SK-N-SH (cell line): ENCODE results near the gene FTCD. TPM values are rescaled to one million over a fixed set of nuclear protein-coding genes. Genes with fewer than 3 reads are reported as not detected.
A peak's percentile ranks its signal among the peaks of the same experiment; 100 is the strongest.

Experiments
- CTCF ChIA-PET: fragments of 300-600, 350-600 bp; formaldehyde crosslinking; extraction: SDS; loops from one replicate; lab custom pipeline; 2021; lab: Yijun Ruan, JAX
- POLR2A ChIA-PET: fragments of 350-600 bp; sonication (Branson Sonifier 250); formaldehyde crosslinking; extraction: SDS; loops from one replicate; lab custom pipeline; 2020; ENCODE audit warnings: antibody characterized with exemption, inconsistent platforms; lab: Yijun Ruan, JAX
- DNase-seq: peaks from one replicate; pipeline ENCODE4 v3.0.0; 2012
- H2AFZ ChIP-seq: fragments of 200-600 bp; sonication (generic); 2 replicates; pipeline ENCODE4 v1.8.1; 2016; ENCODE audit warnings: antibody characterized with exemption, mild to moderate bottlenecking, low read depth
- H3F3A ChIP-seq: fragments of 200-600 bp; sonication (generic); replicated peaks from 2 replicates; pipeline ENCODE3; 2016; ENCODE audit warnings: antibody characterized with exemption, mild to moderate bottlenecking; ENCODE audit not compliant: insufficient read depth
- H3K27ac ChIP-seq, 2 experiments: fragments of 200-500 bp in 1 of 2; fragments of 200-600 bp in 1 of 2; sonication (Bioruptor generic) in 1 of 2; sonication (generic), shearing (Covaris generic) in 1 of 2; 2 replicates each; pipeline versions ENCODE4 v1.5.1 to v1.6.1; 2014 to 2016; ENCODE audit warnings: low read depth in 2 of 2, inconsistent platforms in 1 of 2, low read length in 1 of 2, mild to moderate bottlenecking in 1 of 2, mixed read lengths in 1 of 2
- H3K27me3 ChIP-seq: fragments of 200-600 bp; sonication (generic), shearing (Covaris generic); 2 replicates; pipeline ENCODE4 v1.6.1; 2016; ENCODE audit warnings: mixed run types; ENCODE audit not compliant: insufficient read depth
- H3K36me3 ChIP-seq, 2 experiments: fragments of 200-500 bp in 1 of 2; fragments of 200-600 bp in 1 of 2; sonication (Bioruptor generic) in 1 of 2; sonication (generic) in 1 of 2; replicated peaks in 1 of 2; 2 replicates each; pipeline versions ENCODE3 to v1.5.1; 2014 to 2016; ENCODE audit warnings: low read length in 1 of 2, mild to moderate bottlenecking in 1 of 2; ENCODE audit not compliant: insufficient read depth in 2 of 2, control insufficient read depth in 1 of 2
- H3K4me1 ChIP-seq, 2 experiments: fragments of 200-500 bp in 1 of 2; fragments of 200-600 bp in 1 of 2; sonication (Bioruptor generic) in 1 of 2; sonication (generic), shearing (Covaris generic) in 1 of 2; 2 replicates each; pipeline versions ENCODE4 v1.5.1 to v1.6.1; 2014 to 2016; ENCODE audit warnings: low read depth in 1 of 2, low read length in 1 of 2, mixed run types in 1 of 2; ENCODE audit not compliant: insufficient read depth in 2 of 2, control insufficient read depth in 1 of 2
- H3K4me2 ChIP-seq: fragments of 200-600 bp; sonication (generic), shearing (Covaris generic); 2 replicates; pipeline ENCODE4 v1.6.1; 2017; ENCODE audit warnings: mixed run types
- H3K4me3 ChIP-seq, 2 experiments: fragments of 200-500 bp in 1 of 2; fragments of 200-600 bp in 1 of 2; sonication (Bioruptor generic) in 1 of 2; sonication (generic), shearing (Covaris generic) in 1 of 2; 2 replicates each; pipeline versions ENCODE4 v1.5.1 to v1.8.1; 2014 to 2016; ENCODE audit warnings: low read depth in 2 of 2, inconsistent platforms in 1 of 2, low read length in 1 of 2, mild to moderate bottlenecking in 1 of 2, mixed read lengths in 1 of 2, moderate library complexity in 1 of 2
- H3K79me2 ChIP-seq: fragments of 200-600 bp; sonication (generic); 2 replicates; pipeline ENCODE4 v1.8.1; 2017; ENCODE audit warnings: mild to moderate bottlenecking; ENCODE audit not compliant: insufficient read depth
- H3K9ac ChIP-seq: fragments of 200-600 bp; sonication (generic); 2 replicates; pipeline ENCODE4 v1.6.1; 2017; ENCODE audit warnings: mixed run types
- H3K9me2 ChIP-seq: fragments of 200-600 bp; sonication (generic); 2 replicates; pipeline ENCODE4 v1.6.1; 2017; ENCODE audit warnings: mixed run types
- H3K9me3 ChIP-seq: fragments of 200-600 bp; sonication (generic); 2 replicates; pipeline ENCODE4 v1.6.1; 2017; ENCODE audit warnings: mixed run types, mild to moderate bottlenecking, moderate library complexity
- H4K20me1 ChIP-seq: fragments of 200-600 bp; sonication (generic); 2 replicates; pipeline ENCODE4 v1.6.1; 2017; ENCODE audit warnings: mild to moderate bottlenecking, mixed run types; ENCODE audit not compliant: insufficient read depth
- CHD2 ChIP-seq: fragments of 150-350 bp; IDR thresholded peaks from 2 replicates; pipeline ENCODE4 v1.6.1; 2018; ENCODE audit warnings: low read length; ENCODE audit not compliant: partially characterized antibody
- ELF1 ChIP-seq: IDR thresholded peaks from 2 replicates; pipeline ENCODE4 v1.4.0; 2012
- FOXJ3 ChIP-seq: sonication (generic); formaldehyde crosslinking; IDR thresholded peaks from 2 replicates; pipeline ENCODE4 v1.5.1; 2020; ENCODE audit warnings: mild to moderate bottlenecking, missing genetic modification reagents
- GATA2 ChIP-seq: sonication (generic); formaldehyde crosslinking; IDR thresholded peaks from 2 replicates; pipeline ENCODE4 v1.5.0; 2020; ENCODE audit warnings: mild to moderate bottlenecking, missing genetic modification reagents
- JUND ChIP-seq: IDR thresholded peaks from 2 replicates; pipeline ENCODE4 v1.4.0; 2012
- MEF2A ChIP-seq: IDR thresholded peaks from 2 replicates; pipeline ENCODE4 v1.4.0; 2012; ENCODE audit warnings: low read depth, borderline replicate concordance
- NRF1 ChIP-seq: IDR thresholded peaks from 2 replicates; pipeline ENCODE4 v1.6.1; 2012; ENCODE audit warnings: low read depth, mild to moderate bottlenecking, low read length
- RAD21 ChIP-seq: IDR thresholded peaks from 2 replicates; pipeline ENCODE4 v1.6.1; 2012; ENCODE audit warnings: mild to moderate bottlenecking, low read length
- REST ChIP-seq: IDR thresholded peaks from 2 replicates; pipeline ENCODE4 v1.6.1; 2012; ENCODE audit warnings: mild to moderate bottlenecking, low read depth, low read length, moderate library complexity
- RXRA ChIP-seq: IDR thresholded peaks from 2 replicates; pipeline ENCODE4 v1.4.0; 2012; ENCODE audit warnings: low read depth, mild to moderate bottlenecking, borderline replicate concordance
- SIN3A ChIP-seq: IDR thresholded peaks from 2 replicates; pipeline ENCODE4 v1.6.1; 2012; ENCODE audit warnings: low read depth, mild to moderate bottlenecking, low read length, moderate library complexity, borderline replicate concordance
- TCF12 ChIP-seq: IDR thresholded peaks from 2 replicates; pipeline ENCODE4 v1.4.0; 2012
- TEAD4 ChIP-seq: IDR thresholded peaks from 2 replicates; pipeline ENCODE4 v1.4.0; 2012; ENCODE audit warnings: mild to moderate bottlenecking, borderline replicate concordance; ENCODE audit not compliant: insufficient read depth
- USF1 ChIP-seq: IDR thresholded peaks from 2 replicates; pipeline ENCODE4 v1.4.0; 2012; ENCODE audit warnings: low read depth, borderline replicate concordance
- USF2 ChIP-seq: fragments of 150-350 bp; IDR thresholded peaks from 2 replicates; pipeline ENCODE4 v1.6.1; 2017; ENCODE audit warnings: antibody characterized with exemption, low read length, low read depth, borderline replicate concordance
- WGBS: methylation state at CpG from one replicate; pipeline ENCODE4 v1.1.6; 2017; ENCODE audit warnings: low lambda C conversion rate; 5-methylcytosine and 5-hydroxymethylcytosine counted together
- polyA plus RNA-seq, 3 experiments: library from polyadenylated mRNA; depleted of rRNA; stranded (reverse); fragments of >200 nt; gene quantifications; 2 replicates each; pipeline ENCODE4 v1.2.3, GENCODE V29; 2012
- TF ChIP-seq, protein P1 (sequence below): fragments of 150-350 bp; IDR thresholded peaks from 2 replicates; pipeline ENCODE4 v1.6.1; 2016; ENCODE audit warnings: mild to moderate bottlenecking, low read depth, low read length

Gene FTCD
- polyA plus RNA-seq, 1 of the 3 experiments (the other 2 are of a cell fraction): 0.33 TPM

DNA sequence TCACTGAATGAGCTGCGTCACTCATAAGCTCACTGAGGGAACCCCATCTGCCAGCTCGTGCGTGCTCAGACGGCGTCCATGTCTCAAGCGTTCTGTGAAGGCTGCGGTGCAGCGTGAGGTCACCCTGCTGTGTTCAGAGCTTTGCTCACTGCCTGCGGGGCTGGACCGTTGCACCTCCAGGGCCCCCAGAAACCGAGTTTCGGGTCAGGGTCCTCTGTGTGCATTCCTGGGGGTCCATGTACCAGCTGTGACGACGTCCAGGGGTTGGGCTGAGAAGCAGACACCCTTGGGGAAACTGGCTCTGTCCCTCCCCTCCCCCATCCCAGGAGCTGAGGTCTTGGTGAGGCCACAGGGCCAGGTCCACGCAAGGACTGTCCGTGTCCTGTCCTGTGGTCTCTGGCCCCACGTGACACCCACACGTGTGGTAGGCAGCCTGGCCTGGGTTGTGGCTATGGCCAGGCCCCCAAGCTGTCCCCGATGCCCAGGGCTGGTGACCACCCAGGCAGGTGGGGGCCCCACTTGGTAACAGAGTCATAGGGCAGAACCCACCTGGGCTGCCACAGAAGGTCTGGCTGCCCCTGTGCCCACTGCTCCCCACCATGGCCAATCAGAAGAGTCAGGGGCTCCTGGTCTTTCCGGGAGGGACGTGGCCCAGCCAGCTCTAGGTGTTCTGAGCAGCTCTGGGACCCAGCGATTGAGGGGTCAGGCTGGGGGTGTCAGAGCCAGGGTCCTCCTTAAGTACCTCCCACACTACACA, 24.4 kb downstream of the FTCD start:
- Histone ChIP-seq H3K79me2 (no peaks in the 10 kb centered on the region), H3K4me3 (no peak overlapping the region), H3K4me1 (peaks cover 0 to 41% of the 10 kb centered on the region in 2 experiments; a peak in 1 of 4 replicates), H3K36me3 (peaks cover 0 to 6% of the 10 kb centered on the region in 2 experiments), H3K4me2 (no peak overlapping the region), H3K9me2 (no peaks in the 10 kb centered on the region), H2AFZ (no peak overlapping the region), H3K27me3 (no peaks in the 10 kb centered on the region), H3K9ac (no peak overlapping the region), H3K27ac (no peak overlapping the region; a peak in 1 of 4 replicates), H4K20me1 (no peaks in the 10 kb centered on the region), H3K9me3 (no peaks in the 10 kb centered on the region), H3F3A (no peaks in the 10 kb centered on the region)
- CTCF ChIA-PET: interaction anchor here (0.7 to 3.4 kb wide), 3 partner anchors 12 to 575 kb away, joined by 3 to 28 read pairs (median 5); no protein-coding TSS in a partner anchor
- TF ChIP-seq RXRA: no peak
- no peak for TF ChIP-seq RAD21
- TF ChIP-seq, protein P1, sequence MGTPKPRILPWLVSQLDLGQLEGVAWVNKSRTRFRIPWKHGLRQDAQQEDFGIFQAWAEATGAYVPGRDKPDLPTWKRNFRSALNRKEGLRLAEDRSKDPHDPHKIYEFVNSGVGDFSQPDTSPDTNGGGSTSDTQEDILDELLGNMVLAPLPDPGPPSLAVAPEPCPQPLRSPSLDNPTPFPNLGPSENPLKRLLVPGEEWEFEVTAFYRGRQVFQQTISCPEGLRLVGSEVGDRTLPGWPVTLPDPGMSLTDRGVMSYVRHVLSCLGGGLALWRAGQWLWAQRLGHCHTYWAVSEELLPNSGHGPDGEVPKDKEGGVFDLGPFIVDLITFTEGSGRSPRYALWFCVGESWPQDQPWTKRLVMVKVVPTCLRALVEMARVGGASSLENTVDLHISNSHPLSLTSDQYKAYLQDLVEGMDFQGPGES: no peak
- TF ChIP-seq NRF1: no peak
- no peak for TF ChIP-seq MEF2A
- TF ChIP-seq TEAD4: no peak
- DNase-seq: no peak
- POLR2A ChIA-PET: no interaction called here
- whole genome bisulfite sequencing: 94% methylated on average over 7 of the region's 22 CpGs

DNA sequence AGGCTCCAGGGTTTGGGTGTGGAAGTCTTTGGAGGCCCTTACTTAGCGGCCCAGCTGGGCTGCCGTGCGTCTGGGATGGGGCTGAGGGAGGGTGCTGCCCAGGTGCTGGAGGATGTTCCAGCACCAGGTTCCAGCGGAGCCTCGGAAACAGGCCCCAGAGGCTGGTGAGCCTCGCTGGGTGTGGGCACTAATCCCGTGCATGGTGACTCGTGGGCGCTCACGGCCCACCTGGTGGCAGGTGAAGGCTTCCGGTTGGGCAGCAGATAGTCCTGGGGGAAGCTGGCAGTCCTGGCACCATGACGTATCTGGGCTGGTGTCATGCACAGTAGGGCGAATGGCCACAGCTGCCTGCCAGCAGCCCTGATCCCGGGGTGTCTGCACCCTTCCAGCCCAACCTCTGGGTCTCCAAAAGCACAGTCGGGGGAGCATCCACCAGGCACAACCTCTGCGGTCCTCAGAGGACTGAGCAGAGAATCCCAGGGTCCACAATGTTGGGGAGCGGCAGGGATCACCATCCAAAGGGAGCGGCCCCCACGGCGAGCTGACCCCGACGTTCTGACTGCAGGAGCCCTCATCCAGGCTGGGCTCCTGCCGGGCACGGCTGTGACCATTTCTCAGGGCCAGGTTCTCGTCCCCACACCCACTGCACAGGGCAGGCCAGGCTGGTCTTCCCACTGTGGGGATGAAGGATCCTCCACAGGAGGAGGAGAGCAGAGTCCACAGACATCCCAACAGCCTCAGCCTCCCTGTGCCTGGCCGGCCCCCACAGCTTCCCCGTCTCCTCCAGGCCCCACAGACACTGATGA, 25.3 kb downstream of the FTCD start:
- DNase-seq: no peak
- Histone ChIP-seq H3K27ac (peak overlapping the region in 1 of 2 experiments; percentile 31; a peak in 1 of 4 replicates), H3K79me2 (no peaks in the 10 kb centered on the region), H3F3A (no peaks in the 10 kb centered on the region), H3K9me2 (no peaks in the 10 kb centered on the region), H3K4me3 (no peak overlapping the region), H3K4me1 (peaks cover 0 to 41% of the 10 kb centered on the region in 2 experiments; a peak in 1 of 4 replicates), H2AFZ (no peak overlapping the region), H3K27me3 (no peaks in the 10 kb centered on the region), H3K4me2 (no peak overlapping the region), H3K9ac (no peak overlapping the region), H3K9me3 (no peaks in the 10 kb centered on the region), H4K20me1 (no peaks in the 10 kb centered on the region), H3K36me3 (peaks cover 0 to 8% of the 10 kb centered on the region in 2 experiments)
- ChIA-PET CTCF (interaction anchor here (1.7 to 3.4 kb wide), 3 partner anchors 13 to 158 kb away, joined by 5 to 28 read pairs (median 13); no protein-coding TSS in a partner anchor), POLR2A (interaction anchor here (1.5 kb wide), 1 partner anchor 160 kb away, joined by 3 read pairs; no protein-coding TSS in a partner anchor)
- WGBS: 96% methylated on average over 9 of the region's 27 CpGs
- no peak for TF ChIP-seq ELF1
- TF ChIP-seq, protein P1: no peak
- TF ChIP-seq CHD2: no peak
- TF ChIP-seq GATA2 (CRISPR knock-in tag): no peak
- TF ChIP-seq SIN3A: no peak
- TF ChIP-seq FOXJ3 (CRISPR knock-in tag): no peak
- TF ChIP-seq USF2: no peak
- TF ChIP-seq USF1: no peak
- TF ChIP-seq REST: no peak
- no peak for TF ChIP-seq JUND
- no peak for TF ChIP-seq NRF1
- no peak for TF ChIP-seq TCF12
